HL-60 (cell line): ENCODE measurements around the gene TNRC6C.

Experiments
- GABPA ChIP-seq: IDR thresholded peaks from 2 replicates; pipeline ENCODE4 v1.6.1; 2012; ENCODE audit warnings: low read depth
- POLR2AphosphoS5 ChIP-seq: IDR thresholded peaks from 2 replicates; pipeline ENCODE4 v1.6.1; 2012; ENCODE audit warnings: low read depth
- REST ChIP-seq: IDR thresholded peaks from 2 replicates; pipeline ENCODE4 v1.6.1; 2012; ENCODE audit warnings: low read depth; ENCODE audit not compliant: insufficient replicate concordance
- SPI1 ChIP-seq: IDR thresholded peaks from 2 replicates; pipeline ENCODE4 v1.6.1; 2012; ENCODE audit warnings: low read depth, mild to moderate bottlenecking, borderline replicate concordance
- TF ChIP-seq, protein P1 (sequence below): IDR thresholded peaks from one replicate; pipeline ENCODE4 v1.5.1; 2011; ENCODE audit warnings: low read length, control low read depth, inconsistent platforms; ENCODE audit not compliant: insufficient read depth

- TF ChIP-seq, protein P1, sequence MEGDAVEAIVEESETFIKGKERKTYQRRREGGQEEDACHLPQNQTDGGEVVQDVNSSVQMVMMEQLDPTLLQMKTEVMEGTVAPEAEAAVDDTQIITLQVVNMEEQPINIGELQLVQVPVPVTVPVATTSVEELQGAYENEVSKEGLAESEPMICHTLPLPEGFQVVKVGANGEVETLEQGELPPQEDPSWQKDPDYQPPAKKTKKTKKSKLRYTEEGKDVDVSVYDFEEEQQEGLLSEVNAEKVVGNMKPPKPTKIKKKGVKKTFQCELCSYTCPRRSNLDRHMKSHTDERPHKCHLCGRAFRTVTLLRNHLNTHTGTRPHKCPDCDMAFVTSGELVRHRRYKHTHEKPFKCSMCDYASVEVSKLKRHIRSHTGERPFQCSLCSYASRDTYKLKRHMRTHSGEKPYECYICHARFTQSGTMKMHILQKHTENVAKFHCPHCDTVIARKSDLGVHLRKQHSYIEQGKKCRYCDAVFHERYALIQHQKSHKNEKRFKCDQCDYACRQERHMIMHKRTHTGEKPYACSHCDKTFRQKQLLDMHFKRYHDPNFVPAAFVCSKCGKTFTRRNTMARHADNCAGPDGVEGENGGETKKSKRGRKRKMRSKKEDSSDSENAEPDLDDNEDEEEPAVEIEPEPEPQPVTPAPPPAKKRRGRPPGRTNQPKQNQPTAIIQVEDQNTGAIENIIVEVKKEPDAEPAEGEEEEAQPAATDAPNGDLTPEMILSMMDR, result no peak
- TF ChIP-seq REST, result no peak
- no peak for TF ChIP-seq GABPA
- no peak for TF ChIP-seq POLR2AphosphoS5
- TF ChIP-seq SPI1, result no peak
Measured at GRCh38 chr17:77943971-77944370, 14.5 kb upstream of the TNRC6C start.
